ENCODE results near the gene MYO1G.

GRCh38 chr7:44994877-44995554 lies 16.2 kb upstream of the MYO1G start:
- no peak for TF ChIP-seq POLR2AphosphoS5 (IDR thresholded peaks at IDR 0.05; ENCODE audit: low read depth)
- no peak for TF ChIP-seq CTCF (IDR thresholded peaks at IDR 0.05; ENCODE audit: insufficient read depth, low read length)
- TF ChIP-seq REST (IDR thresholded peaks at IDR 0.05; ENCODE audit: insufficient replicate concordance, low read depth), result no peak
- TF ChIP-seq GABPA (IDR thresholded peaks at IDR 0.05; ENCODE audit: low read depth), result no peak

Measured in HL-60 (cell line).